Hepatocyte (in vitro differentiated cells): ENCODE measurements around the gene MC4R.

Source experiments
- CTCF ChIP-seq: fragments of 200-600 bp; sonication (generic); IDR thresholded peaks from 2 replicates; pipeline ENCODE4 v1.5.1; 2016; ENCODE audit warnings: antibody characterized with exemption, mild to moderate bottlenecking; ENCODE audit not compliant: poor library complexity
- EZH2 ChIP-seq: fragments of 200-600 bp; sonication (generic); IDR thresholded peaks from 2 replicates; pipeline ENCODE4 v1.6.1; 2016; ENCODE audit warnings: antibody characterized with exemption, mild to moderate bottlenecking, borderline replicate concordance
- EZH2phosphoT487 ChIP-seq: fragments of 200-600 bp; sonication (generic); IDR thresholded peaks from one replicate; pipeline ENCODE4 v1.6.1; 2018; ENCODE audit warnings: antibody characterized with exemption, mild to moderate bottlenecking, low read depth, moderate library complexity; ENCODE audit not compliant: unreplicated experiment, severe bottlenecking

GRCh38 chr18:60372596-60372995, at the start of gene MC4R:
- TF ChIP-seq CTCF (no peak), EZH2phosphoT487 (no peak), EZH2 (no peak)
